ENCODE results near the gene APOL1.

DNA sequence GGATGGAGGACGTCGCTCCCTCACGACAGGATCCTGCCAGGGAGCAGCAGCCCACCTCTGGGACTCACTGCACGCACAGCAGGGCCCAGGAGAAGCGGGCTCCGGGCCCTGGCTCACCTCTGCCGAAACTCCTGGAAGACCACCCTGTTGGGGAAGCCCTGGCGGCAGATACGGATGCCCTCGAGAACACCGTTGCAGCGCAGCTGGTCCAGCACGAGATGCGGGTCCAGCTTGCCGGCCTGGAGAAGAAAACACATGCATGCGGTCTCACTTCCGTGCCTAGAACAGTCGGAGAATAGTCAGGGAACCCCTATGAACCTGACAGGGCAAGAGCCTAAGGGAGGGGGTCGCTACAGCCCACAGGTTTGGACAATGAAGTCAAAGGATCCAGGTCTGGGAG, 52.9 kb downstream of the APOL1 start:
- no peak for TF ChIP-seq ZNF343 (CRISPR knock-in tag; IDR thresholded peaks at IDR 0.05)
- TF ChIP-seq ZNF207 (IDR thresholded peaks at IDR 0.05; ENCODE audit: borderline replicate concordance) = no peak
- no peak for TF ChIP-seq ZBTB43 (CRISPR knock-in tag; conservative IDR thresholded peaks at IDR 0.05)
- TF ChIP-seq, protein P1, sequence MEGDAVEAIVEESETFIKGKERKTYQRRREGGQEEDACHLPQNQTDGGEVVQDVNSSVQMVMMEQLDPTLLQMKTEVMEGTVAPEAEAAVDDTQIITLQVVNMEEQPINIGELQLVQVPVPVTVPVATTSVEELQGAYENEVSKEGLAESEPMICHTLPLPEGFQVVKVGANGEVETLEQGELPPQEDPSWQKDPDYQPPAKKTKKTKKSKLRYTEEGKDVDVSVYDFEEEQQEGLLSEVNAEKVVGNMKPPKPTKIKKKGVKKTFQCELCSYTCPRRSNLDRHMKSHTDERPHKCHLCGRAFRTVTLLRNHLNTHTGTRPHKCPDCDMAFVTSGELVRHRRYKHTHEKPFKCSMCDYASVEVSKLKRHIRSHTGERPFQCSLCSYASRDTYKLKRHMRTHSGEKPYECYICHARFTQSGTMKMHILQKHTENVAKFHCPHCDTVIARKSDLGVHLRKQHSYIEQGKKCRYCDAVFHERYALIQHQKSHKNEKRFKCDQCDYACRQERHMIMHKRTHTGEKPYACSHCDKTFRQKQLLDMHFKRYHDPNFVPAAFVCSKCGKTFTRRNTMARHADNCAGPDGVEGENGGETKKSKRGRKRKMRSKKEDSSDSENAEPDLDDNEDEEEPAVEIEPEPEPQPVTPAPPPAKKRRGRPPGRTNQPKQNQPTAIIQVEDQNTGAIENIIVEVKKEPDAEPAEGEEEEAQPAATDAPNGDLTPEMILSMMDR (CRISPR knock-in tag; IDR thresholded peaks at IDR 0.05) = no peak
- TF ChIP-seq, protein P2, sequence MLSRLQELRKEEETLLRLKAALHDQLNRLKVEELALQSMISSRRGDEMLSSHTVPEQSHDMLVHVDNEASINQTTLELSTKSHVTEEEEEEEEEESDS (CRISPR knock-in tag; IDR thresholded peaks at IDR 0.05; ENCODE audit: borderline replicate concordance) = no peak
- TF ChIP-seq JARID2 (CRISPR knock-in tag; IDR thresholded peaks at IDR 0.05; ENCODE audit: insufficient replicate concordance) = no peak
- TF ChIP-seq MZF1 (CRISPR knock-in tag; IDR thresholded peaks at IDR 0.05; ENCODE audit: borderline replicate concordance) = no peak
- TF ChIP-seq ZC3H4 (CRISPR knock-in tag; IDR thresholded peaks at IDR 0.05; ENCODE audit: borderline replicate concordance) = no peak
- no peak for TF ChIP-seq TCF7 (IDR thresholded peaks at IDR 0.05; ENCODE audit: low read depth)
